HCT116 (cell line): Measurements from ENCODE around the gene SPESP1. TPM values are rescaled to one million over a fixed set of nuclear protein-coding genes. Genes with fewer than 3 reads are reported as not detected.

ENCODE experiments used
- ATAC-seq: fragments of 200-7000 bp; cut with Tn5 transposase; 2 replicates; pipeline ENCODE4 v1.9.1; 2020; ENCODE audit warnings: mild to moderate bottlenecking, moderate library complexity
- BruUV-seq: library from RNA; stranded (reverse); fragments of 400-500 nt; replicated peaks from 2 replicates; lab custom pipeline; 2021; lab: Mats Ljungman, UMichigan
- CTCF ChIA-PET: fragments of 300-600 bp; sonication (Branson Sonifier 250); formaldehyde crosslinking; loops from one replicate; lab custom pipeline; 2021; ENCODE audit warnings: antibody characterized with exemption; lab: Charles Lee
- POLR2A ChIA-PET: fragments of 300-600, 350-600 bp; sonication (Branson Sonifier 250); formaldehyde crosslinking; loops from one replicate; lab custom pipeline; 2021; ENCODE audit warnings: antibody characterized with exemption; lab: Charles Lee
- RAD21 ChIA-PET, 2 experiments: fragments of 300-600 bp; sonication (Branson Sonifier 250); formaldehyde crosslinking; loops; one replicate each; lab custom pipeline; 2023; ENCODE audit warnings: low total read pairs in 2 of 2; ENCODE audit not compliant: uncharacterized antibody in 2 of 2, unreplicated experiment in 2 of 2, low non-redundant PET in 1 of 2; lab: Charles Lee
- DNase-seq: peaks from one replicate; pipeline ENCODE4 v3.0.0-alpha.2; 2010; ENCODE audit warnings: low read depth, low spot score
- H2AFZ ChIP-seq: fragments of 200-600 bp; shearing (Covaris generic), sonication (generic); 2 replicates; pipeline ENCODE4 v1.6.1; 2017; ENCODE audit warnings: low read depth, mixed run types, mixed read lengths, antibody characterized with exemption, low read length; ENCODE audit not compliant: poor library complexity, severe bottlenecking
- H3K27ac ChIP-seq: 2 replicates; pipeline ENCODE4 v1.5.1; 2012; ENCODE audit warnings: low read depth, low read length
- H3K27me3 ChIP-seq: fragments of 200-600 bp; sonication (generic); 2 replicates; pipeline ENCODE4 v1.6.1; 2016; ENCODE audit warnings: mixed run types, low read length, mixed read lengths; ENCODE audit not compliant: insufficient read depth
- H3K36me3 ChIP-seq, 2 experiments: fragments of 200-500 bp in 1 of 2; fragments of 200-600 bp in 1 of 2; sonication (Bioruptor generic) in 1 of 2; sonication (generic) in 1 of 2; 2 replicates each; pipeline versions ENCODE4 v1.5.1 to v1.6.1; 2014 to 2016; ENCODE audit warnings: low read length in 2 of 2, inconsistent platforms in 1 of 2, mixed read lengths in 1 of 2, mixed run types in 1 of 2; ENCODE audit not compliant: insufficient read depth in 2 of 2, control insufficient read depth in 1 of 2
- H3K4me1 ChIP-seq, 2 experiments: fragments of 200-600 bp in 1 of 2; sonication (generic) in 1 of 2; 2 replicates each; pipeline versions ENCODE4 v1.5.1 to v1.6.1; 2012 to 2017; ENCODE audit warnings: low read length in 2 of 2, inconsistent platforms in 1 of 2, mild to moderate bottlenecking in 1 of 2, mixed read lengths in 1 of 2, mixed run types in 1 of 2, moderate library complexity in 1 of 2; ENCODE audit not compliant: insufficient read depth in 2 of 2, control insufficient read depth in 1 of 2
- H3K4me2 ChIP-seq: fragments of 200-600 bp; sonication (generic); 2 replicates; pipeline ENCODE4 v1.6.1; 2017; ENCODE audit warnings: mixed run types, low read length, mixed read lengths
- H3K4me3 ChIP-seq, 2 experiments: fragments of 200-600 bp in 1 of 2; sonication (generic) in 1 of 2; replicated peaks in 1 of 2; 2 replicates each; pipeline ENCODE4 v1.5.1; 2011 to 2016; ENCODE audit warnings: low read length in 2 of 2, control low read depth in 1 of 2, low read depth in 1 of 2, mild to moderate bottlenecking in 1 of 2, mixed read lengths in 1 of 2, mixed run types in 1 of 2
- H3K79me2 ChIP-seq: fragments of 200-600 bp; sonication (generic); 2 replicates; pipeline ENCODE4 v1.6.1; 2017; ENCODE audit warnings: mild to moderate bottlenecking, mixed run types, low read length, moderate library complexity, mixed read lengths; ENCODE audit not compliant: insufficient read depth
- H3K9ac ChIP-seq: fragments of 200-600 bp; sonication (generic); 2 replicates; pipeline ENCODE4 v1.6.1; 2016; ENCODE audit warnings: low read length, mixed read lengths
- H3K9me2 ChIP-seq: fragments of 200-600 bp; sonication (generic), shearing (Covaris generic); 2 replicates; pipeline ENCODE4 v1.6.1; 2017; ENCODE audit warnings: mixed run types, mild to moderate bottlenecking, moderate library complexity; ENCODE audit not compliant: insufficient read depth
- H3K9me3 ChIP-seq, 2 experiments: fragments of 200-500 bp in 1 of 2; fragments of 200-600 bp in 1 of 2; sonication (Bioruptor generic) in 1 of 2; sonication (generic) in 1 of 2; 2 replicates each; pipeline ENCODE4 v1.6.1; 2014 to 2017; ENCODE audit warnings: low read length in 2 of 2, mixed read lengths in 2 of 2, inconsistent platforms in 1 of 2, low read depth in 1 of 2, mild to moderate bottlenecking in 1 of 2, mixed run types in 1 of 2, moderate library complexity in 1 of 2; ENCODE audit not compliant: control insufficient read depth in 1 of 2, insufficient read depth in 1 of 2
- H4K20me1 ChIP-seq: fragments of 200-600 bp; sonication (generic), shearing (Covaris generic); 2 replicates; pipeline ENCODE4 v1.6.1; 2017; ENCODE audit warnings: mixed run types, mild to moderate bottlenecking, moderate library complexity; ENCODE audit not compliant: insufficient read depth
- CEBPB ChIP-seq: IDR thresholded peaks from 2 replicates; pipeline ENCODE4 v1.6.1; 2012; ENCODE audit warnings: low read depth
- EGR1 ChIP-seq: IDR thresholded peaks from 2 replicates; pipeline ENCODE4 v1.6.1; 2012; ENCODE audit warnings: low read depth
- ELF1 ChIP-seq: IDR thresholded peaks from 2 replicates; pipeline ENCODE4 v1.6.1; 2012; ENCODE audit warnings: low read depth, borderline replicate concordance
- JUND ChIP-seq: IDR thresholded peaks from 2 replicates; pipeline ENCODE4 v1.6.1; 2012
- POLR2A ChIP-seq: IDR thresholded peaks from 2 replicates; pipeline ENCODE4 v1.7.0; 2011; ENCODE audit warnings: borderline replicate concordance; ENCODE audit not compliant: insufficient read depth, insufficient read length; ENCODE audit errors: extremely low read depth
- POLR2AphosphoS5 ChIP-seq: IDR thresholded peaks from 2 replicates; pipeline ENCODE4 v1.6.1; 2011; ENCODE audit warnings: mild to moderate bottlenecking, low read depth, low read length, moderate library complexity
- SIN3A ChIP-seq: IDR thresholded peaks from 2 replicates; pipeline ENCODE4 v1.6.1; 2012; ENCODE audit warnings: low read depth
- SRF ChIP-seq: IDR thresholded peaks from 2 replicates; pipeline ENCODE4 v1.6.1; 2012; ENCODE audit warnings: low read depth
- TCF7L2 ChIP-seq: IDR thresholded peaks from 2 replicates; pipeline ENCODE4 v1.7.0; 2011; ENCODE audit warnings: borderline replicate concordance, inconsistent platforms; ENCODE audit not compliant: insufficient read depth, insufficient read length; ENCODE audit errors: extremely low read depth
- ZFX ChIP-seq: fragments of 450-650 bp; IDR thresholded peaks from 2 replicates; pipeline ENCODE4 v1.6.1; 2017
- intact Hi-C: fragments of 100-400 bp; cut with micrococcal nuclease; formaldehyde crosslinking; loops from 2 replicates; pipeline ENCODE4 v1.10.0; 2022
- total RNA-seq: library from RNA; stranded (reverse); gene quantifications from one replicate; pipeline ENCODE4 v1.2.1, GENCODE V29; 2021; ENCODE audit not compliant: unreplicated experiment
- TF ChIP-seq, protein P1 (sequence below): IDR thresholded peaks from 2 replicates; pipeline ENCODE4 v1.6.1; 2011; ENCODE audit warnings: mild to moderate bottlenecking, low read length, moderate library complexity; ENCODE audit not compliant: insufficient replicate concordance; ENCODE audit errors: extremely low read depth
- TF ChIP-seq, protein P2 (sequence below): IDR thresholded peaks from 2 replicates; pipeline ENCODE4 v1.6.1; 2012
- TF ChIP-seq, protein P3 (sequence below), 3 experiments: fragments of 200-600 bp in 1 of 3; sonication (generic) in 1 of 3; IDR thresholded peaks in 2 of 3; conservative IDR thresholded peaks in 1 of 3; 2 replicates each; pipeline ENCODE4 v1.5.1; 2012 to 2017; ENCODE audit warnings: low read depth in 2 of 3, low read length in 2 of 3, antibody characterized with exemption in 1 of 3, borderline replicate concordance in 1 of 3, control low read depth in 1 of 3, mild to moderate bottlenecking in 1 of 3, mixed read lengths in 1 of 3, mixed run types in 1 of 3, moderate library complexity in 1 of 3; ENCODE audit not compliant: insufficient read depth in 1 of 3
- TF ChIP-seq, protein P4 (sequence below): IDR thresholded peaks from 2 replicates; pipeline ENCODE4 v1.6.1; 2012; ENCODE audit warnings: low read depth

SPESP1 gene
- total RNA-seq, 1 experiment from 2014 or later: not detected

DNA sequence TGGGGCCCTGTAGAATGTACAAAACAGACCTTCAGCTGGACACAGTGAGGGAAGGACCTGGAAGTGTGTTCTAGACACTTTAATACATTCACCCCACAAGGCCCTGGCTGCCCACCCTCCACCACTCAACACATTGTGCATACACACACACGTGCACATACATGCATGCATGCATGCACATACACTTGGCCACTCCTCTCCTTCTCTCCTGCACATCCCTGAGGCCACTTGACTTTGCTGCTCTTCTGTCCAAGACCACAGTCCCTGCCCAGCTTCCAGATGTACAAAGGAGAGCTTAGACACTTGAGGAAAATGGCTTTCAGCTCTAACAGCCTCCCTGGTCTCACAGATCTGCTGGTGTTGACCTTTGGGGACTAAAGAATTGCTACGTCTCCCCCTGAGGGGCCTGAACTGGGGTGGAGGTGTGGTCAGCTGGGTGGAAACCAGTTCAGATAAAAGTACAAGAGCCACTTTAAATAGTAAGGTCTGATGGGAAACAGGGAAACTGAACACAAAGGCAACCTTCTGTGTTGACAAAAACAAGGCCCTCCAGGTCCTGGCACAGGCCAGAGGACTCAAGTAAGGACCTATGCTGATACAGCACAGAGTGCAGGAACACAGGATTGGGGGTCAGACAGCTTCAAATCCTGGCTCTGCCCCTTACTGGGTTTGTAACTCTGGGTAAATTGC is 59.4 kb downstream of the SPESP1 start:
- ChIA-PET RAD21 (no interaction called here), CTCF (no interaction called here), POLR2A (no interaction called here)
- H3K9me3 ChIP-seq: no peaks in the 10 kb centered on the region
- no peaks in the 10 kb centered on the region for H3K79me2 ChIP-seq
- no peaks in the 10 kb centered on the region for H3K27me3 ChIP-seq
- H3K4me1 ChIP-seq: no peaks in the 10 kb centered on the region
- DNase-seq (no peak), ATAC-seq (no peak)
- H4K20me1 ChIP-seq: no peaks in the 10 kb centered on the region
- BruUV-seq: no TSS peak
- no peak overlapping the region for H3K27ac ChIP-seq
- no peak overlapping the region for H3K4me2 ChIP-seq
- no peak overlapping the region for H2AFZ ChIP-seq
- no peak overlapping the region for H3K9ac ChIP-seq
- no peaks in the 10 kb centered on the region for H3K36me3 ChIP-seq
- TF ChIP-seq, protein P1, sequence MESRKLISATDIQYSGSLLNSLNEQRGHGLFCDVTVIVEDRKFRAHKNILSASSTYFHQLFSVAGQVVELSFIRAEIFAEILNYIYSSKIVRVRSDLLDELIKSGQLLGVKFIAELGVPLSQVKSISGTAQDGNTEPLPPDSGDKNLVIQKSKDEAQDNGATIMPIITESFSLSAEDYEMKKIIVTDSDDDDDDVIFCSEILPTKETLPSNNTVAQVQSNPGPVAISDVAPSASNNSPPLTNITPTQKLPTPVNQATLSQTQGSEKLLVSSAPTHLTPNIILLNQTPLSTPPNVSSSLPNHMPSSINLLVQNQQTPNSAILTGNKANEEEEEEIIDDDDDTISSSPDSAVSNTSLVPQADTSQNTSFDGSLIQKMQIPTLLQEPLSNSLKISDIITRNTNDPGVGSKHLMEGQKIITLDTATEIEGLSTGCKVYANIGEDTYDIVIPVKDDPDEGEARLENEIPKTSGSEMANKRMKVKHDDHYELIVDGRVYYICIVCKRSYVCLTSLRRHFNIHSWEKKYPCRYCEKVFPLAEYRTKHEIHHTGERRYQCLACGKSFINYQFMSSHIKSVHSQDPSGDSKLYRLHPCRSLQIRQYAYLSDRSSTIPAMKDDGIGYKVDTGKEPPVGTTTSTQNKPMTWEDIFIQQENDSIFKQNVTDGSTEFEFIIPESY: no peak
- TF ChIP-seq, protein P2, sequence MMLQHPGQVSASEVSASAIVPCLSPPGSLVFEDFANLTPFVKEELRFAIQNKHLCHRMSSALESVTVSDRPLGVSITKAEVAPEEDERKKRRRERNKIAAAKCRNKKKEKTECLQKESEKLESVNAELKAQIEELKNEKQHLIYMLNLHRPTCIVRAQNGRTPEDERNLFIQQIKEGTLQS: no peak
- TF ChIP-seq CEBPB (no peak), TCF7L2 (no peak), POLR2A (no peak), JUND (no peak), ELF1 (no peak), POLR2AphosphoS5 (no peak), ZFX (no peak), SIN3A (no peak), EGR1 (no peak), SRF (no peak)
- TF ChIP-seq, protein P3, sequence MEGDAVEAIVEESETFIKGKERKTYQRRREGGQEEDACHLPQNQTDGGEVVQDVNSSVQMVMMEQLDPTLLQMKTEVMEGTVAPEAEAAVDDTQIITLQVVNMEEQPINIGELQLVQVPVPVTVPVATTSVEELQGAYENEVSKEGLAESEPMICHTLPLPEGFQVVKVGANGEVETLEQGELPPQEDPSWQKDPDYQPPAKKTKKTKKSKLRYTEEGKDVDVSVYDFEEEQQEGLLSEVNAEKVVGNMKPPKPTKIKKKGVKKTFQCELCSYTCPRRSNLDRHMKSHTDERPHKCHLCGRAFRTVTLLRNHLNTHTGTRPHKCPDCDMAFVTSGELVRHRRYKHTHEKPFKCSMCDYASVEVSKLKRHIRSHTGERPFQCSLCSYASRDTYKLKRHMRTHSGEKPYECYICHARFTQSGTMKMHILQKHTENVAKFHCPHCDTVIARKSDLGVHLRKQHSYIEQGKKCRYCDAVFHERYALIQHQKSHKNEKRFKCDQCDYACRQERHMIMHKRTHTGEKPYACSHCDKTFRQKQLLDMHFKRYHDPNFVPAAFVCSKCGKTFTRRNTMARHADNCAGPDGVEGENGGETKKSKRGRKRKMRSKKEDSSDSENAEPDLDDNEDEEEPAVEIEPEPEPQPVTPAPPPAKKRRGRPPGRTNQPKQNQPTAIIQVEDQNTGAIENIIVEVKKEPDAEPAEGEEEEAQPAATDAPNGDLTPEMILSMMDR (IDR thresholded peaks at IDR 0.05 in 2 of 3, conservative IDR thresholded peaks at IDR 0.05 in 1 of 3; ENCODE audit: borderline replicate concordance in 1 of 3, insufficient read depth in 1 of 3, low read depth in 2 of 3, low read length in 2 of 3): no peak
- TF ChIP-seq, protein P4, sequence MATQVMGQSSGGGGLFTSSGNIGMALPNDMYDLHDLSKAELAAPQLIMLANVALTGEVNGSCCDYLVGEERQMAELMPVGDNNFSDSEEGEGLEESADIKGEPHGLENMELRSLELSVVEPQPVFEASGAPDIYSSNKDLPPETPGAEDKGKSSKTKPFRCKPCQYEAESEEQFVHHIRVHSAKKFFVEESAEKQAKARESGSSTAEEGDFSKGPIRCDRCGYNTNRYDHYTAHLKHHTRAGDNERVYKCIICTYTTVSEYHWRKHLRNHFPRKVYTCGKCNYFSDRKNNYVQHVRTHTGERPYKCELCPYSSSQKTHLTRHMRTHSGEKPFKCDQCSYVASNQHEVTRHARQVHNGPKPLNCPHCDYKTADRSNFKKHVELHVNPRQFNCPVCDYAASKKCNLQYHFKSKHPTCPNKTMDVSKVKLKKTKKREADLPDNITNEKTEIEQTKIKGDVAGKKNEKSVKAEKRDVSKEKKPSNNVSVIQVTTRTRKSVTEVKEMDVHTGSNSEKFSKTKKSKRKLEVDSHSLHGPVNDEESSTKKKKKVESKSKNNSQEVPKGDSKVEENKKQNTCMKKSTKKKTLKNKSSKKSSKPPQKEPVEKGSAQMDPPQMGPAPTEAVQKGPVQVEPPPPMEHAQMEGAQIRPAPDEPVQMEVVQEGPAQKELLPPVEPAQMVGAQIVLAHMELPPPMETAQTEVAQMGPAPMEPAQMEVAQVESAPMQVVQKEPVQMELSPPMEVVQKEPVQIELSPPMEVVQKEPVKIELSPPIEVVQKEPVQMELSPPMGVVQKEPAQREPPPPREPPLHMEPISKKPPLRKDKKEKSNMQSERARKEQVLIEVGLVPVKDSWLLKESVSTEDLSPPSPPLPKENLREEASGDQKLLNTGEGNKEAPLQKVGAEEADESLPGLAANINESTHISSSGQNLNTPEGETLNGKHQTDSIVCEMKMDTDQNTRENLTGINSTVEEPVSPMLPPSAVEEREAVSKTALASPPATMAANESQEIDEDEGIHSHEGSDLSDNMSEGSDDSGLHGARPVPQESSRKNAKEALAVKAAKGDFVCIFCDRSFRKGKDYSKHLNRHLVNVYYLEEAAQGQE: no peak
- H3K4me3 ChIP-seq: no peak overlapping the region
- intact Hi-C loops: no loop called here
- H3K9me2 ChIP-seq: no peaks in the 10 kb centered on the region
